ENCODE data around the gene GATAD1.
"Not testable (repeated sequence)": the region's sequence is repeated elsewhere in the genome, so short reads cannot be mapped to it uniquely, and the experiment has no call there.

DNA sequence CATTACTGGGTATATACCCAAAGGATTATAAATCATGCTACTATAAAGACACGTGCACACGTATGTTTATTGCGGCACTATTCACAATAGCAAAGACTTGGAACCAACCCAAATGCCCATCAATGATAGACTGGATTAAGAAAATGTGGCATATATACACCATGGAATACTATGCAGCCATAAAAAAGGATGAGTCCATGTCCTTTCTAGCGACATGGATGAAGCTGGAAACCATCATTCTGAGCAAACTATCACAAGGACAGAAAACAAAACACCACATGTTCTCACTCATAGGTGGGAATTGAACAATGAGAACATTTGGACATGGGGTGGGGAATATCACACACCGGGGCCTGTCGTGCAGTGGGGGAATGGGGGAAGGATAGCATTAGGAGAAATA, 37.1 kb upstream of the GATAD1 start:
- TF ChIP-seq, protein P1, sequence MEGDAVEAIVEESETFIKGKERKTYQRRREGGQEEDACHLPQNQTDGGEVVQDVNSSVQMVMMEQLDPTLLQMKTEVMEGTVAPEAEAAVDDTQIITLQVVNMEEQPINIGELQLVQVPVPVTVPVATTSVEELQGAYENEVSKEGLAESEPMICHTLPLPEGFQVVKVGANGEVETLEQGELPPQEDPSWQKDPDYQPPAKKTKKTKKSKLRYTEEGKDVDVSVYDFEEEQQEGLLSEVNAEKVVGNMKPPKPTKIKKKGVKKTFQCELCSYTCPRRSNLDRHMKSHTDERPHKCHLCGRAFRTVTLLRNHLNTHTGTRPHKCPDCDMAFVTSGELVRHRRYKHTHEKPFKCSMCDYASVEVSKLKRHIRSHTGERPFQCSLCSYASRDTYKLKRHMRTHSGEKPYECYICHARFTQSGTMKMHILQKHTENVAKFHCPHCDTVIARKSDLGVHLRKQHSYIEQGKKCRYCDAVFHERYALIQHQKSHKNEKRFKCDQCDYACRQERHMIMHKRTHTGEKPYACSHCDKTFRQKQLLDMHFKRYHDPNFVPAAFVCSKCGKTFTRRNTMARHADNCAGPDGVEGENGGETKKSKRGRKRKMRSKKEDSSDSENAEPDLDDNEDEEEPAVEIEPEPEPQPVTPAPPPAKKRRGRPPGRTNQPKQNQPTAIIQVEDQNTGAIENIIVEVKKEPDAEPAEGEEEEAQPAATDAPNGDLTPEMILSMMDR (IDR thresholded peaks at IDR 0.05), result not testable (repeated sequence)
- not testable (repeated sequence) for TF ChIP-seq POLR2A (IDR thresholded peaks at IDR 0.05)
